CD4-positive, alpha-beta T cell (primary cell): ENCODE results near the gene KRTAP19-7. TPM values are rescaled to one million over a fixed set of nuclear protein-coding genes. Genes with fewer than 3 reads are reported as not detected.

Experiments used
- ATAC-seq: fragments of 200-7000 bp; cut with Tn5 transposase; one replicate; pipeline ENCODE4 v1.10.0; 2022; ENCODE audit warnings: mild to moderate bottlenecking; ENCODE audit not compliant: poor library complexity
- CTCF ChIA-PET: fragments of 350-600 bp; sonication (Branson Sonifier 250); formaldehyde crosslinking; loops from one replicate; lab custom pipeline; 2021; ENCODE audit warnings: antibody characterized with exemption, inconsistent platforms; lab: Charles Lee
- POLR2A ChIA-PET: fragments of 350-600 bp; sonication (Branson Sonifier 250); formaldehyde crosslinking; loops from one replicate; lab custom pipeline; 2021; ENCODE audit warnings: antibody characterized with exemption, inconsistent platforms; lab: Charles Lee
- DNase-seq, 14 experiments: peaks; one replicate each; pipeline ENCODE4 v3.0.0-alpha.2; 2013 to 2020; ENCODE audit warnings: mixed read lengths in 2 of 14
- H3K27ac ChIP-seq, 2 donors: one replicate each; pipeline versions ENCODE4 v1.5.1 to v1.7.0; 2013; ENCODE audit warnings: low read length in 2 of 2, low read depth in 1 of 2, mild to moderate bottlenecking in 1 of 2
- H3K27me3 ChIP-seq, 2 experiments: 1 replicate in 1 of 2; 2 replicates in 1 of 2; pipeline versions ENCODE4 v1.6.1 to v1.7.0; 2013; ENCODE audit warnings: low read length in 2 of 2, control low read depth in 1 of 2, mild to moderate bottlenecking in 1 of 2, moderate library complexity in 1 of 2; ENCODE audit not compliant: insufficient read depth in 2 of 2, control insufficient read depth in 1 of 2
- H3K36me3 ChIP-seq: one replicate; pipeline ENCODE4 v1.6.1; 2013; ENCODE audit warnings: low read length, control low read depth; ENCODE audit not compliant: insufficient read depth
- H3K4me1 ChIP-seq: one replicate; pipeline ENCODE4 v1.6.1; 2013; ENCODE audit warnings: low read length, control low read depth; ENCODE audit not compliant: insufficient read depth
- H3K4me3 ChIP-seq: one replicate; pipeline ENCODE4 v1.5.1; 2013; ENCODE audit warnings: mild to moderate bottlenecking, low read length, moderate library complexity
- H3K9me3 ChIP-seq, 2 experiments: 1 replicate in 1 of 2; 2 replicates in 1 of 2; pipeline versions ENCODE4 v1.6.1 to v1.7.0; 2013; ENCODE audit warnings: low read length in 2 of 2, mild to moderate bottlenecking in 2 of 2, control low read depth in 1 of 2, moderate library complexity in 1 of 2; ENCODE audit not compliant: control insufficient read depth in 1 of 2, insufficient read depth in 1 of 2
- H3K27ac Mint-ChIP-seq: one replicate; pipeline ENCODE4 v1.8.0; 2020; ENCODE audit warnings: mixed read lengths
- H3K27me3 Mint-ChIP-seq: one replicate; pipeline ENCODE4 v1.8.0; 2021; ENCODE audit warnings: mixed read lengths
- H3K36me3 Mint-ChIP-seq: one replicate; pipeline ENCODE4 v1.8.0; 2021; ENCODE audit warnings: low read depth, mixed read lengths
- H3K4me1 Mint-ChIP-seq: one replicate; pipeline ENCODE4 v1.8.0; 2021; ENCODE audit warnings: low read depth, mixed read lengths
- H3K4me3 Mint-ChIP-seq: one replicate; pipeline ENCODE4 v1.8.0; 2020; ENCODE audit warnings: mild to moderate bottlenecking, mixed read lengths
- H3K9me3 Mint-ChIP-seq: one replicate; pipeline ENCODE4 v1.8.0; 2020; ENCODE audit warnings: mixed read lengths
- intact Hi-C, 2 experiments: fragments of 100-400 bp; cut with DNase I in 1 of 2; cut with micrococcal nuclease in 1 of 2; formaldehyde crosslinking; loops; one replicate each; pipeline versions ENCODE4 v1.15.1 to v1.9.0; 2023 to 2025; cut with DNase I, micrococcal nuclease
- total RNA-seq, 174 experiments: library from RNA in 2 of 174; stranded (reverse) in 2 of 174; gene quantifications; one replicate each; pipeline ENCODE4 v1.2.3 and lab custom pipeline; 2021 to 2026
- TF ChIP-seq, protein P1 (sequence below): fragments of 200-600 bp; IDR thresholded peaks from one replicate; pipeline ENCODE4 v1.8.0; 2022; ENCODE audit warnings: antibody characterized with exemption, mild to moderate bottlenecking

Gene KRTAP19-7
- total RNA-seq, 2 experiments from 2014 or later: not detected

GRCh38 chr21:30577766-30578165 is 16.7 kb upstream of the KRTAP19-7 start:
- Mint-ChIP-seq H3K27me3 (no peaks in the 10 kb centered on the region), H3K4me3 (no peak overlapping the region), H3K36me3 (no peaks in the 10 kb centered on the region), H3K4me1 (no peaks in the 10 kb centered on the region), H3K27ac (no peak overlapping the region), H3K9me3 (no peaks in the 10 kb centered on the region)
- Histone ChIP-seq H3K36me3 (no peaks in the 10 kb centered on the region), H3K4me3 (no peak overlapping the region), H3K4me1 (no peaks in the 10 kb centered on the region), H3K27me3 (no peaks in the 10 kb centered on the region), H3K9me3 (no peaks in the 10 kb centered on the region), H3K27ac (no peak overlapping the region)
- intact Hi-C loops: no loop called here
- DNase-seq (no peak), ATAC-seq (no peak)
- ChIA-PET CTCF (no interaction called here), POLR2A (no interaction called here)
- TF ChIP-seq, protein P1, sequence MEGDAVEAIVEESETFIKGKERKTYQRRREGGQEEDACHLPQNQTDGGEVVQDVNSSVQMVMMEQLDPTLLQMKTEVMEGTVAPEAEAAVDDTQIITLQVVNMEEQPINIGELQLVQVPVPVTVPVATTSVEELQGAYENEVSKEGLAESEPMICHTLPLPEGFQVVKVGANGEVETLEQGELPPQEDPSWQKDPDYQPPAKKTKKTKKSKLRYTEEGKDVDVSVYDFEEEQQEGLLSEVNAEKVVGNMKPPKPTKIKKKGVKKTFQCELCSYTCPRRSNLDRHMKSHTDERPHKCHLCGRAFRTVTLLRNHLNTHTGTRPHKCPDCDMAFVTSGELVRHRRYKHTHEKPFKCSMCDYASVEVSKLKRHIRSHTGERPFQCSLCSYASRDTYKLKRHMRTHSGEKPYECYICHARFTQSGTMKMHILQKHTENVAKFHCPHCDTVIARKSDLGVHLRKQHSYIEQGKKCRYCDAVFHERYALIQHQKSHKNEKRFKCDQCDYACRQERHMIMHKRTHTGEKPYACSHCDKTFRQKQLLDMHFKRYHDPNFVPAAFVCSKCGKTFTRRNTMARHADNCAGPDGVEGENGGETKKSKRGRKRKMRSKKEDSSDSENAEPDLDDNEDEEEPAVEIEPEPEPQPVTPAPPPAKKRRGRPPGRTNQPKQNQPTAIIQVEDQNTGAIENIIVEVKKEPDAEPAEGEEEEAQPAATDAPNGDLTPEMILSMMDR: no peak

GRCh38 chr21:30567617-30568016 is 6.5 kb upstream of the KRTAP19-7 start:
- Mint-ChIP-seq H3K9me3 (peaks cover 2% of the 10 kb centered on the region), H3K27ac (no peak overlapping the region), H3K4me1 (no peaks in the 10 kb centered on the region), H3K27me3 (no peaks in the 10 kb centered on the region), H3K36me3 (no peaks in the 10 kb centered on the region), H3K4me3 (no peak overlapping the region)
- no peaks in the 10 kb centered on the region for H3K27me3 ChIP-seq
- intact Hi-C loops: no loop called here
- ATAC-seq (no peak), DNase-seq (no peak)
- ChIA-PET POLR2A (no interaction called here), CTCF (no interaction called here)
- peaks cover 0 to 3% of the 10 kb centered on the region in 2 experiments for H3K9me3 ChIP-seq
- H3K36me3 ChIP-seq: no peaks in the 10 kb centered on the region
- no peak overlapping the region for H3K4me3 ChIP-seq
- no peaks in the 10 kb centered on the region for H3K4me1 ChIP-seq
- no peak overlapping the region for H3K27ac ChIP-seq
- TF ChIP-seq, protein P1: no peak

DNA sequence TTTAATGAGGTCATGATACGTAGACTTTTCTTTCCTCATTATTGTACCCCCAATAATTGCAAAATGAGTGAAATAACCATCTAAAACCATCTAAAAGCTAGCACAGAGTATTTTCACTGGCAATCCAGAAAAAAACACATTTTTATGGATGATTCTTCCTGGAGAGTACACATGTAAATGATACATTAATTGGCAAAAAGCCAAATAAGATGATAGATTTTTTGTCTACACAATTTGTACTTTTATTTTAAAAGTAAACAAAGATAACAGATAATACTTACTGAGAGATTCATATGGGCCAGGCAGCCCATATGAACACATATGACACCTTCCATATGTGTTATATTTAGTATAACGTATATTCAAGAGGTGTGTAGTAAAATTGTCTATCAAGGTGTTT is 2.5 kb upstream of the KRTAP19-7 start:
- Histone ChIP-seq H3K4me3 (no peak overlapping the region), H3K4me1 (no peaks in the 10 kb centered on the region), H3K27me3 (no peaks in the 10 kb centered on the region), H3K36me3 (no peaks in the 10 kb centered on the region), H3K9me3 (peaks cover 0 to under 1% of the 10 kb centered on the region in 2 experiments), H3K27ac (no peak overlapping the region)
- Mint-ChIP-seq H3K9me3 (no peaks in the 10 kb centered on the region), H3K27ac (no peak overlapping the region), H3K36me3 (no peaks in the 10 kb centered on the region), H3K4me1 (no peaks in the 10 kb centered on the region), H3K27me3 (no peaks in the 10 kb centered on the region), H3K4me3 (no peak overlapping the region)
- TF ChIP-seq, protein P1: no peak
- intact Hi-C loops: no loop called here
- ChIA-PET CTCF (no interaction called here), POLR2A (no interaction called here)
- no peak for DNase-seq
- ATAC-seq: no peak
